ENCODE results near the gene VSTM2B.

DNA sequence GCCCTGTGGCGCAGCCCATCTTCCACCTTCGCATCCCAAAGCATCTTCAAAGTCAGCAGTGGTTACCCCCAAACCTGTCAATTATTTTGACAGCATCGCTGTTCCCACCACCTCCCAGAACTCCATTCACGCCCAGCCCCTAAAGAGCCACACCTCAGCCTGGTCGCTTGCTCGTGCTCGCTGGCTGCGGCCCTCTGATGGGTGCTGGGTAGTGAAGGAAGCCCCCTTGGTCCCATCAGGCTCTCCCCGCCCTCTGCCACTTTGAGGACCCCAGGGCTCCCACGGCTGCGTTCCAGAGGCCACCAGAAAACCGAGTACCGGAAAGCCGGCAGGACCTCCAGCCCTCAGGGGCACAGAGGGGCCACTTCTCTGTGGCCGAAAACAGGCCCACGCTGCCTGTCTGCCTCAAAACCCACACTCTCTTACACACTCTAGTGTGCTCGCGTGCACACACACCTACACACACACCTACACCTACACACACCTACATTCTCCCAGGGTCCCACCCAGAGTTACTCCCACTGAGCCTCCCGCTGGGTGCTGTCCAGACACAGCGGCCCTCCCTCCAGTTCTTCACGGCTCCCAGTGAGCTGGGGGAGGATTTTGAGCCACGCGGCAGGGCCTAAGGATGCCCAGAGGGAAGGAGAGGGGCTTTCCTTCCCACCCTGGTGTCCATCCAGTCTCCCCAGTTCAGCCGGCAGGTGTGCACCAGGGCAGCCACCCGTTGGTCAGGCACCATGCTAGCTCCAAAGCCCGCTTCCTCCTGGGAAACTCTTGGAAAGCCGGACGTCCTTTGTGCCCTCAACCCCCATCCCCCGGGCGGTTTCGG, 1.9 kb downstream of the VSTM2B start:
- TF ChIP-seq, protein P1, sequence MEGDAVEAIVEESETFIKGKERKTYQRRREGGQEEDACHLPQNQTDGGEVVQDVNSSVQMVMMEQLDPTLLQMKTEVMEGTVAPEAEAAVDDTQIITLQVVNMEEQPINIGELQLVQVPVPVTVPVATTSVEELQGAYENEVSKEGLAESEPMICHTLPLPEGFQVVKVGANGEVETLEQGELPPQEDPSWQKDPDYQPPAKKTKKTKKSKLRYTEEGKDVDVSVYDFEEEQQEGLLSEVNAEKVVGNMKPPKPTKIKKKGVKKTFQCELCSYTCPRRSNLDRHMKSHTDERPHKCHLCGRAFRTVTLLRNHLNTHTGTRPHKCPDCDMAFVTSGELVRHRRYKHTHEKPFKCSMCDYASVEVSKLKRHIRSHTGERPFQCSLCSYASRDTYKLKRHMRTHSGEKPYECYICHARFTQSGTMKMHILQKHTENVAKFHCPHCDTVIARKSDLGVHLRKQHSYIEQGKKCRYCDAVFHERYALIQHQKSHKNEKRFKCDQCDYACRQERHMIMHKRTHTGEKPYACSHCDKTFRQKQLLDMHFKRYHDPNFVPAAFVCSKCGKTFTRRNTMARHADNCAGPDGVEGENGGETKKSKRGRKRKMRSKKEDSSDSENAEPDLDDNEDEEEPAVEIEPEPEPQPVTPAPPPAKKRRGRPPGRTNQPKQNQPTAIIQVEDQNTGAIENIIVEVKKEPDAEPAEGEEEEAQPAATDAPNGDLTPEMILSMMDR (IDR thresholded peaks at IDR 0.05), result no peak; the same call in 1 of the 2 replicates
- TF ChIP-seq, protein P2, sequence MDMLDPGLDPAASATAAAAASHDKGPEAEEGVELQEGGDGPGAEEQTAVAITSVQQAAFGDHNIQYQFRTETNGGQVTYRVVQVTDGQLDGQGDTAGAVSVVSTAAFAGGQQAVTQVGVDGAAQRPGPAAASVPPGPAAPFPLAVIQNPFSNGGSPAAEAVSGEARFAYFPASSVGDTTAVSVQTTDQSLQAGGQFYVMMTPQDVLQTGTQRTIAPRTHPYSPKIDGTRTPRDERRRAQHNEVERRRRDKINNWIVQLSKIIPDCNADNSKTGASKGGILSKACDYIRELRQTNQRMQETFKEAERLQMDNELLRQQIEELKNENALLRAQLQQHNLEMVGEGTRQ (IDR thresholded peaks at IDR 0.05; ENCODE audit: borderline replicate concordance, low read depth, low read length), result no peak
- TF ChIP-seq NFIC (IDR thresholded peaks at IDR 0.05; ENCODE audit: borderline replicate concordance) (no peak), YY1 (IDR thresholded peaks at IDR 0.05; ENCODE audit: low read depth) (no peak), TAF1 (IDR thresholded peaks at IDR 0.05; ENCODE audit: borderline replicate concordance, low read depth, low read length) (no peak)
